Pancreas (tissue), 10 donors: Measurements from ENCODE around the gene FAM98C. TPM values are rescaled to one million over a fixed set of nuclear protein-coding genes. Genes with fewer than 3 reads are reported as not detected.
A peak's percentile ranks its signal among the peaks of the same experiment; 100 is the strongest.
"Not testable (repeated sequence)": the region's sequence is repeated elsewhere in the genome, so short reads cannot be mapped to it uniquely, and the experiment has no call there.

ENCODE experiments used
- ATAC-seq, 4 donors: fragments of 200-7000 bp; cut with Tn5 transposase; one replicate each; pipeline versions ENCODE4 v1.8.0 to v1.9.1; 2020; ENCODE audit warnings: mild to moderate bottlenecking in 4 of 4, moderate library complexity in 4 of 4
- DNase-seq, 6 donors: peaks; one replicate each; pipeline ENCODE4 v3.0.0-alpha.2; 2020
- FAIRE-seq: peaks from 2 replicates; lab custom pipeline; 2012; peaks lifted over from hg19 to GRCh38; lab: Jason Lieb, UNC
- H3K27ac ChIP-seq, 4 donors: fragments of 200-600 bp; sonication (generic); 1 replicate in 3 of 4; 2 replicates in 1 of 4; pipeline versions ENCODE4 v1.5.0 to v1.8.0; 2020
- H3K27me3 ChIP-seq, 4 donors: fragments of 200-600 bp; one replicate each; pipeline ENCODE4 v1.8.0; 2021
- H3K36me3 ChIP-seq, 3 donors: fragments of 200-600 bp; sonication (generic) in 1 of 3; one replicate each; pipeline versions ENCODE4 v1.5.0 to v1.8.0; 2020 to 2021
- H3K4me1 ChIP-seq, 3 donors: fragments of 200-600 bp; one replicate each; pipeline ENCODE4 v1.8.0; 2021
- H3K4me3 ChIP-seq, 4 donors: fragments of 200-600 bp; sonication (generic) in 2 of 4; one replicate each; pipeline versions ENCODE4 v1.5.0 to v1.8.0; 2020 to 2021
- H3K9me3 ChIP-seq, 4 donors: fragments of 200-600 bp; one replicate each; pipeline ENCODE4 v1.8.0; 2021
- WGBS, 2 donors: extraction: QIAGEN DNeasy Blood & Tissue Kit; methylation state at CpG; one replicate each; pipeline ENCODE4 v1.1.7; 2013; 5-methylcytosine and 5-hydroxymethylcytosine counted together
- intact Hi-C, 3 donors: fragments of 100-400 bp; cut with DNase I; formaldehyde crosslinking; loops; one replicate each; pipeline versions ENCODE4 v1.11.1 to v1.14.2; 2022
- polyA plus RNA-seq, 2 donors: library from polyadenylated mRNA; stranded (reverse); fragments of 200-250 nt; gene quantifications; one replicate each; pipeline ENCODE4 v1.2.3, GENCODE V29; 2013
- total RNA-seq, 6 donors: library from RNA; stranded (reverse); fragmentation: NEBNext Ultra II Directional in 4 of 6; extraction: Animal tissue kit (Norgen Biotek cat#: 25700) in 4 of 6; gene quantifications; one replicate each; pipeline versions ENCODE4 v1.2.1 to v1.2.4, GENCODE V29; 2021 to 2023
- TF ChIP-seq, protein P1 (sequence below), 4 donors: fragments of 200-600 bp; sonication (generic) in 3 of 4; IDR thresholded peaks; one replicate each; pipeline versions ENCODE4 v1.5.0 to v1.8.0; 2021; ENCODE audit warnings: antibody characterized with exemption in 4 of 4
- donor health status: healthy with polysubstance abuse.
- donor health status: DM: no; HTN: no; CAD: no; lungs with moderate emphysema.
- donor health status: DM: no; HTN: no; CAD: no.
- donor health status: control.
- donor health status: control.
- donor health status: Bipolar disorder and iron deficiency.
- donor health status: DM: yes; HTN: yes; CAD: no.
- donor health status: DM: no; HTN: no; CAD: no.
- donor health status: DM: no; HTN: no; CAD: no.
- donor health status: DM: yes; HTN: yes; CAD: no.

FAM98C gene
- total and polyA plus RNA-seq, 8 donors: 11.3 to 26.7 (median 16.1) TPM

DNA sequence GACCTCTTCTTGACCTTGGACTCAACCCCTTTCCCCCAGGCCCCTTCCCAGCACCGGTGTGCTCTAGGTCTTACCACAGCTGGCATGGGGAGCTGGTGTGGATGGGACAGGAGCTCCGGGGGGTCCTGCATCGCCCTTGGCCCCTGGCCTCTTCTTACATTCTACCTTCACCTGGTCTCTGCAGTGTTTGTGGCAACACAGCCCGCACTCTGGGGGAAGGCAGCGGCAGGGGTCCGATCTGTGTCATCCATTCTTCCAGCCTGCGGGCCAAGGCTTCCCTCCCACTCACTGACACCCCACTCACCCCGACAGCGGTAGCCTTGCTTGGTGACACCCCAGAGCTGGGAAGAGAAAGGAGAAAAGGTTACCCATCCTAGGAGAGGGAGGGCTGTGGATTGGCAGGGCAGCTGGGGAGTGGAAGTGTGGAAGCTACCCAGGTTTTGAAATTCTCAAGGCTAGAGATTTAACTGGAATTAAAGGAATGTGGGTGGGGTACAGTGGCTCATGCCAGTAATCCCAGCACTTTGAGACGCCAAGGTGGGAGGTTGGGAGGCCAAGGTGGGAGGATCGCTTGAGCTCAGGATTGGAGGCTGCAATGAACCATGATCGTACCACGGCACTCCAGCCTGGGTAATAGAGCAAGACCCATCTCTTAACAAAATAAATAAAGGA, 8.3 kb downstream of the FAM98C start:
- H3K9me3 ChIP-seq: no peaks in the 10 kb centered on the region
- no peak overlapping the region for H3K4me3 ChIP-seq
- H3K4me1 ChIP-seq: no peaks in the 10 kb centered on the region
- FAIRE-seq (no peak), DNase-seq (no peak), ATAC-seq (peak in 2 of 4 donors; percentile 17 to 21)
- H3K36me3 ChIP-seq: peaks cover 0 to 9% (median 0%) of the 10 kb centered on the region in 3 donors
- TF ChIP-seq, protein P1, sequence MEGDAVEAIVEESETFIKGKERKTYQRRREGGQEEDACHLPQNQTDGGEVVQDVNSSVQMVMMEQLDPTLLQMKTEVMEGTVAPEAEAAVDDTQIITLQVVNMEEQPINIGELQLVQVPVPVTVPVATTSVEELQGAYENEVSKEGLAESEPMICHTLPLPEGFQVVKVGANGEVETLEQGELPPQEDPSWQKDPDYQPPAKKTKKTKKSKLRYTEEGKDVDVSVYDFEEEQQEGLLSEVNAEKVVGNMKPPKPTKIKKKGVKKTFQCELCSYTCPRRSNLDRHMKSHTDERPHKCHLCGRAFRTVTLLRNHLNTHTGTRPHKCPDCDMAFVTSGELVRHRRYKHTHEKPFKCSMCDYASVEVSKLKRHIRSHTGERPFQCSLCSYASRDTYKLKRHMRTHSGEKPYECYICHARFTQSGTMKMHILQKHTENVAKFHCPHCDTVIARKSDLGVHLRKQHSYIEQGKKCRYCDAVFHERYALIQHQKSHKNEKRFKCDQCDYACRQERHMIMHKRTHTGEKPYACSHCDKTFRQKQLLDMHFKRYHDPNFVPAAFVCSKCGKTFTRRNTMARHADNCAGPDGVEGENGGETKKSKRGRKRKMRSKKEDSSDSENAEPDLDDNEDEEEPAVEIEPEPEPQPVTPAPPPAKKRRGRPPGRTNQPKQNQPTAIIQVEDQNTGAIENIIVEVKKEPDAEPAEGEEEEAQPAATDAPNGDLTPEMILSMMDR (IDR thresholded peaks at IDR 0.05): no peak
- no peaks in the 10 kb centered on the region for H3K27me3 ChIP-seq
- H3K27ac ChIP-seq: no peak overlapping the region
- intact Hi-C loops: no loop called here
- WGBS, 2 donors: 76 to 83% methylated on average over 13 of the region's 13 CpGs

DNA sequence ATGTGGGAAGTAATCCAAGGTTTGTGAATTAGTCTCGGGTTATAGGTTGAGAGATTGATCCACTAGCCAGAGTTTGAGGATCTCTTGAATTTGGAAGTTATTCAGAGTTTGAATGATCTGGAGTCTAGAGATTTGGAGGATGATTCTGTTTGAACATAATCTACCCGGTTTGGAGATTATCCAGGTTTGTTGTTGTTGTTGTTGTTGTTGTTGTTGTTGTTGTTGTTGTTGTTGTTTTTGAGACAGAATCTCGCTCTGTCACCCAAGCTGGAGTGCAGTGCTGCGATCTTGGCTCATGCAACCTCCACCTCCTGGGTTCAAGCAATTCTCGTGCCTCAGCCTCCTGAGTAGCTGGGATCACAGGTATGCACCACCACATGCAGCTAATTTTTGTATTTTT, 9.0 kb downstream of the FAM98C start:
- FAIRE-seq, ATAC-seq, DNase-seq, H3K27ac ChIP-seq, H3K4me3 ChIP-seq, H3K36me3 ChIP-seq, H3K4me1 ChIP-seq, H3K27me3 ChIP-seq, intact Hi-C loops, H3K9me3 ChIP-seq: not testable (repeated sequence)
- 67 to 71% methylated on average over 5 of the region's 5 CpGs for WGBS, 2 donors

DNA sequence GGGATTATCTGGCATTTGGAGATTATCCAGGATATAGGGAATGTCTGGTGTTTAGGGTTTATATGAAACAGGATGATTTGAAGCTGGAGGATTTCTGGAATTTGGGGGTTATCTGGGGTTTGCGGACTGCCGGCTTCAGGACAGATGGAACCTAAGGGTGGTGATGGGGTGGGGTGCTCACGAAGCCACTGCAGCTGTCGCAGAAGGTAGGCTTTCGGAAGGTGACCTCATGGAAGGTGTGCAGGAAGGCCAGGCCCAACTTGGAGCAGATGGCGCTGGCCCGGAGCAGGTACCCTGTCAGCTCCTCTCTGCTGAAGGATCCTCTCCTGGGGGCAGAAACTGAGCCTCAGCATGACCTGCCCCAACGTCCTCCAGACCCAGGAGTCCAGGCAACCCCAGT, 9.6 kb downstream of the FAM98C start:
- no peaks in the 10 kb centered on the region for H3K4me1 ChIP-seq
- H3K9me3 ChIP-seq: no peaks in the 10 kb centered on the region
- H3K36me3 ChIP-seq: no peaks in the 10 kb centered on the region
- no peak overlapping the region for H3K27ac ChIP-seq
- TF ChIP-seq, protein P1 (IDR thresholded peaks at IDR 0.05): no peak
- intact Hi-C loops: no loop called here
- DNase-seq (no peak), ATAC-seq (no peak), FAIRE-seq (no peak)
- no peaks in the 10 kb centered on the region for H3K27me3 ChIP-seq
- WGBS, 2 donors: 84 to 88% methylated on average over 8 of the region's 8 CpGs
- no peak overlapping the region for H3K4me3 ChIP-seq

DNA sequence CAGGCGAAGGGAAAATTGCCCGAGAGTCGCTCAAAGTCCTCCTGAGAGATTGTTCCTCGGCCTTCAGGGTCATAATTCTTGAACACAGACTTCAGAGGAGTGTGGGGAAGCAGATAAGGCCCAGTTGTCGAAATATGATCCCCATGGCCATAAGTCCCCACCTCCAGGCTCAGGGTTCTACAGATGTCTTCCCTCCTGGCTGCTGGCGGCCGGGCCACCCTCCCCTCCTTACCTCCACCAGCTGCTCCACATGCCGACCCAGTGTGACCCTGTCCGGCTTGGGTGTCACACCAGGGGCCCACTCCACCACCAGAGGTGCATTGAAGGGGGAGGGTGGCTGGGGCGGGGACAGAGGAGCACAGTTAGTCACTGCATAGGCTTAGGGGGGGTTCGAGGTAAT, 10.1 kb downstream of the FAM98C start:
- ATAC-seq: no peak
- no peak overlapping the region for H3K4me3 ChIP-seq
- H3K27me3 ChIP-seq: no peaks in the 10 kb centered on the region
- FAIRE-seq: no peak
- TF ChIP-seq, protein P1 (IDR thresholded peaks at IDR 0.05): no peak
- DNase-seq: peak in 1 of 6 donors; percentile 53
- 65 to 71% methylated on average over 11 of the region's 11 CpGs for WGBS, 2 donors
- H3K36me3 ChIP-seq: no peaks in the 10 kb centered on the region
- H3K27ac ChIP-seq: no peak overlapping the region
- H3K9me3 ChIP-seq: no peaks in the 10 kb centered on the region
- intact Hi-C loops: no loop called here
- H3K4me1 ChIP-seq: no peaks in the 10 kb centered on the region

DNA sequence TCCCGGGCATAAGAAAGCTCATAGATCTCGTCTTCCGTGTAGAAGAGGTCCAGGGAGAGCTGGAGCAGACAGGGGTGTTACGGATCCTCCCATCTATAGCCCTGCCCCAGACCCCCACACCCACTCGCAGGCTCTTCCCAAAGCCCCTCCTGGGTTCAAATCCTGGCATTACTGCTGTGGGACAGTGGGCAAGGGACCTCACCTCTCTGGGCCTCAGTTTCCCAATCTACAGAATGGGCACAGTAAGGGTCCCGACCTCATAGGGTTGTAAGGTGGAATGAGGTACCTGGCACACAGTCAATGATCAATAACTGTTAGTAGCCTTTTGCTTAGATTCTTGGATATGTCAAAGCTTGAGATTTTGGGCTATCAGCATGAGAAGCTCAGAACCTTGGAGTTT, 10.5 kb downstream of the FAM98C start:
- FAIRE-seq: no peak
- ATAC-seq: no peak
- intact Hi-C loops: no loop called here
- no peak overlapping the region for H3K27ac ChIP-seq
- H3K4me3 ChIP-seq: no peak overlapping the region
- 80 to 83% methylated on average over 6 of the region's 6 CpGs for WGBS, 2 donors
- TF ChIP-seq, protein P1 (IDR thresholded peaks at IDR 0.05): no peak
- H3K4me1 ChIP-seq: no peaks in the 10 kb centered on the region
- no peaks in the 10 kb centered on the region for H3K36me3 ChIP-seq
- no peaks in the 10 kb centered on the region for H3K27me3 ChIP-seq
- H3K9me3 ChIP-seq: no peaks in the 10 kb centered on the region
- DNase-seq: no peak
